Vagina (tissue), 2 donors: ENCODE data around the gene C4orf33. TPM values are rescaled to one million over a fixed set of nuclear protein-coding genes. Genes with fewer than 3 reads are reported as not detected.

Source experiments
- DNase-seq, 2 donors: peaks; one replicate each; pipeline ENCODE4 v3.0.0-alpha.2; 2017; ENCODE audit errors: extremely low spot score in 2 of 2
- H3K27ac ChIP-seq: fragments of 200-600 bp; sonication (generic); one replicate; pipeline ENCODE4 v1.5.1; 2019
- H3K27me3 ChIP-seq: fragments of 200-600 bp; sonication (generic); one replicate; pipeline ENCODE4 v1.5.1; 2019
- H3K36me3 ChIP-seq, 2 donors: fragments of 200-600 bp; sonication (generic); one replicate each; pipeline ENCODE4 v1.5.1; 2017 to 2019
- H3K4me1 ChIP-seq: fragments of 200-600 bp; sonication (generic); one replicate; pipeline ENCODE4 v1.5.1; 2019
- H3K4me3 ChIP-seq, 2 donors: fragments of 200-600 bp; sonication (generic); 1 replicate in 1 of 2; 2 replicates in 1 of 2; pipeline ENCODE4 v1.5.1; 2016 to 2019
- H3K9me3 ChIP-seq: fragments of 200-600 bp; sonication (generic); one replicate; pipeline ENCODE4 v1.5.1; 2019
- CTCF ChIP-seq, 3 experiments: fragments of 450-650 bp in 2 of 3; fragments of 200-600 bp in 1 of 3; sonication (generic) in 1 of 3; IDR thresholded peaks; one replicate each; pipeline ENCODE4 v1.5.1; 2017 to 2019; ENCODE audit warnings: antibody characterized with exemption in 3 of 3, mild to moderate bottlenecking in 2 of 3, moderate library complexity in 2 of 3
- POLR2A ChIP-seq, 2 donors: fragments of 450-650 bp; IDR thresholded peaks; one replicate each; pipeline ENCODE4 v1.6.1; 2017; ENCODE audit warnings: antibody characterized with exemption in 2 of 2, mild to moderate bottlenecking in 2 of 2, moderate library complexity in 2 of 2
- POLR2AphosphoS5 ChIP-seq, 2 donors: sonication (generic); formaldehyde crosslinking; IDR thresholded peaks; one replicate each; pipeline ENCODE4 v1.9.0; 2017; ENCODE audit warnings: antibody characterized with exemption in 2 of 2, mild to moderate bottlenecking in 2 of 2, low read depth in 1 of 2; ENCODE audit not compliant: insufficient read depth in 1 of 2
- intact Hi-C: fragments of 100-400 bp; cut with DNase I; formaldehyde crosslinking; loops from one replicate; pipeline ENCODE4 v1.15.1; 2023
- total RNA-seq: library from RNA; depleted of rRNA; stranded (reverse); fragments of >200 nt; gene quantifications from one replicate; pipeline ENCODE4 v1.2.3, GENCODE V29; 2016

C4orf33 gene
- total RNA-seq = 8.8 TPM

- H3K36me3 ChIP-seq = no peaks in the 10 kb centered on the region
- intact Hi-C loops = no loop called here
These were observed at the start of gene C4orf33 for GRCh38 chr4:129095811-129096454. TSS of gene C4orf33 (plus strand) at chr4:129096152. CDS start at chr4:129102611, 6,459 bp downstream.

GRCh38 chr4:129059028-129059427 lies 36.9 kb upstream of the C4orf33 start:
- no peak for DNase-seq
- Histone ChIP-seq H3K9me3 (peaks cover 52% of the 10 kb centered on the region), H3K27me3 (no peaks in the 10 kb centered on the region), H3K27ac (no peak overlapping the region), H3K4me1 (no peaks in the 10 kb centered on the region), H3K4me3 (no peak overlapping the region), H3K36me3 (peaks cover 0 to 4% of the 10 kb centered on the region in 2 donors)
- intact Hi-C loops = no loop called here
- TF ChIP-seq CTCF (IDR thresholded peaks at IDR 0.05) (no peak), POLR2AphosphoS5 (IDR thresholded peaks at IDR 0.05; ENCODE audit: insufficient read depth in 1 of 2, low read depth in 1 of 2) (no peak), POLR2A (IDR thresholded peaks at IDR 0.05) (no peak)

More at GRCh38 chr4:129095811-129096454, at the start of gene C4orf33:
- Histone ChIP-seq H3K4me3 (peak within 1 kb of the TSS; percentile 44 to 49), H3K9me3 (no peaks in the 10 kb centered on the region), H3K4me1 (peaks cover 28% of the 10 kb centered on the region), H3K27me3 (no peaks in the 10 kb centered on the region), H3K27ac (peak within 1 kb of the TSS; percentile 77)
- no peak for DNase-seq
- TF ChIP-seq POLR2A (IDR thresholded peaks at IDR 0.05) (no peak), CTCF (IDR thresholded peaks at IDR 0.05) (peak in 1 of 3 experiments; percentile 5), POLR2AphosphoS5 (IDR thresholded peaks at IDR 0.05; ENCODE audit: insufficient read depth in 1 of 2, low read depth in 1 of 2) (peak in 1 of 2 donors; percentile 74)

GRCh38 chr4:129062580-129062979 lies 33.4 kb upstream of the C4orf33 start:
- peaks cover 0 to 4% of the 10 kb centered on the region in 2 donors for H3K36me3 ChIP-seq
- H3K27ac ChIP-seq = no peak overlapping the region
- peaks cover 51% of the 10 kb centered on the region for H3K9me3 ChIP-seq
- H3K4me3 ChIP-seq = no peak overlapping the region
- TF ChIP-seq POLR2A (IDR thresholded peaks at IDR 0.05) (no peak), POLR2AphosphoS5 (IDR thresholded peaks at IDR 0.05; ENCODE audit: insufficient read depth in 1 of 2, low read depth in 1 of 2) (no peak), CTCF (IDR thresholded peaks at IDR 0.05) (no peak)
- no peak for DNase-seq
- intact Hi-C loops = no loop called here
- no peaks in the 10 kb centered on the region for H3K27me3 ChIP-seq
- no peaks in the 10 kb centered on the region for H3K4me1 ChIP-seq

GRCh38 chr4:129063640-129064039 lies 32.3 kb upstream of the C4orf33 start:
- DNase-seq = no peak
- H3K9me3 ChIP-seq = peaks cover 45% of the 10 kb centered on the region
- intact Hi-C loops = no loop called here

More at GRCh38 chr4:129063640-129064039, 32.3 kb upstream of the C4orf33 start:
- no peaks in the 10 kb centered on the region for H3K27me3 ChIP-seq
- no peaks in the 10 kb centered on the region for H3K4me1 ChIP-seq
- H3K36me3 ChIP-seq = peaks cover 0 to 4% of the 10 kb centered on the region in 2 donors
- no peak overlapping the region for H3K27ac ChIP-seq
- no peak for TF ChIP-seq CTCF (IDR thresholded peaks at IDR 0.05)
- TF ChIP-seq POLR2A (IDR thresholded peaks at IDR 0.05) = no peak
- TF ChIP-seq POLR2AphosphoS5 (IDR thresholded peaks at IDR 0.05; ENCODE audit: insufficient read depth in 1 of 2, low read depth in 1 of 2) = no peak
- H3K4me3 ChIP-seq = no peak overlapping the region
